Gastroesophageal sphincter (tissue), 2 donors: ENCODE measurements around the gene COL5A1.

Source experiments
- POLR2A ChIP-seq, 2 donors: fragments of 450-650 bp; IDR thresholded peaks; one replicate each; pipeline ENCODE4 v1.6.1; 2017; ENCODE audit warnings: antibody characterized with exemption in 2 of 2, mild to moderate bottlenecking in 2 of 2, moderate library complexity in 1 of 2
- POLR2AphosphoS5 ChIP-seq: sonication (generic); formaldehyde crosslinking; IDR thresholded peaks from one replicate; pipeline ENCODE4 v1.6.1; 2017; ENCODE audit warnings: antibody characterized with exemption

- no peak for TF ChIP-seq POLR2AphosphoS5
- no peak for TF ChIP-seq POLR2A (IDR thresholded peaks at IDR 0.05)
Measured at GRCh38 chr9:134880484-134881312, 239.1 kb downstream of the COL5A1 start, which contains the start of gene FCN2.
